KMS-11 (cell line): ENCODE measurements around the gene CREB3L2.
A peak's percentile ranks its signal among the peaks of the same experiment; 100 is the strongest.
"Not testable (repeated sequence)": the region's sequence is repeated elsewhere in the genome, so short reads cannot be mapped to it uniquely, and the experiment has no call there.

Experiments
- H2AFZ ChIP-seq: fragments of 200-600 bp; sonication (generic); 2 replicates; pipeline ENCODE4 v1.6.1; 2016; ENCODE audit warnings: antibody characterized with exemption, mixed run types, low read depth
- H3K27ac ChIP-seq: fragments of 200-600 bp; sonication (generic); 2 replicates; pipeline ENCODE4 v1.6.1; 2016; ENCODE audit warnings: mild to moderate bottlenecking, mixed run types
- H3K27me3 ChIP-seq: fragments of 200-600 bp; sonication (generic); 2 replicates; pipeline ENCODE4 v1.6.1; 2017; ENCODE audit warnings: mild to moderate bottlenecking, low read depth, mixed run types, moderate library complexity; ENCODE audit not compliant: insufficient read depth
- H3K36me3 ChIP-seq: fragments of 200-600 bp; sonication (generic); 2 replicates; pipeline ENCODE4 v1.6.1; 2017; ENCODE audit warnings: mild to moderate bottlenecking, mixed run types; ENCODE audit not compliant: insufficient read depth
- H3K4me1 ChIP-seq: fragments of 200-600 bp; sonication (generic); 2 replicates; pipeline ENCODE4 v1.6.1; 2016; ENCODE audit warnings: mild to moderate bottlenecking, low read depth, mixed run types; ENCODE audit not compliant: poor library complexity, severe bottlenecking
- H3K4me2 ChIP-seq: fragments of 200-600 bp; sonication (generic); 2 replicates; pipeline ENCODE4 v1.7.0; 2016; ENCODE audit warnings: mild to moderate bottlenecking, mixed run types
- H3K4me3 ChIP-seq: fragments of 200-600 bp; sonication (generic); IDR thresholded peaks from 2 replicates; pipeline ENCODE4 v1.6.1; 2017; ENCODE audit warnings: low read depth, low read length, mixed read lengths; ENCODE audit not compliant: insufficient read depth
- H3K79me2 ChIP-seq: fragments of 200-600 bp; sonication (generic); 2 replicates; pipeline ENCODE4 v1.6.1; 2016; ENCODE audit warnings: low read depth, mixed run types; ENCODE audit not compliant: insufficient read depth
- H3K9ac ChIP-seq: fragments of 200-600 bp; sonication (generic); 2 replicates; pipeline ENCODE4 v1.6.1; 2016; ENCODE audit warnings: mild to moderate bottlenecking, mixed run types
- H4K20me1 ChIP-seq: fragments of 200-600 bp; sonication (generic); 2 replicates; pipeline ENCODE4 v1.6.1; 2016; ENCODE audit warnings: mild to moderate bottlenecking, mixed run types; ENCODE audit not compliant: insufficient read depth
- TF ChIP-seq, protein P1 (sequence below): fragments of 200-600 bp; sonication (generic); conservative IDR thresholded peaks from 2 replicates; pipeline ENCODE4 v1.6.1; 2017; ENCODE audit warnings: low read depth, mild to moderate bottlenecking, antibody characterized with exemption, low read length, moderate library complexity, mixed read lengths

CREB3L2 gene

DNA sequence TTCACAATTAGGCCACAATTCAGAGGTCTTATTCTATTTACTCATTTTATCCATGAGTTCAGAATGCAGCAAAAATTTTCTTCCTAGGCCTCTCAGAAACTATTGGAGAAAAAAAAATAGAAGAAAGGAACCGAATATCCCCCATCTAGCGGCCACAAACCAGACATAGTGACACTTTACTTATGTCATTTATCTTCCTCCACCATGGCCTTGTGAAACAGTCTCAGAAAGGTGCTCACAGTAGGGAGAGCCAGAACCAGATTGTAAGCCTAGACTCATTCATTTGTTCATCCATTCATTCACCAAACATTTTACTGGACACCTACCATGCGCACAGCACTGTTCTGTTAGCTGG, 16.0 kb downstream of the CREB3L2 start:
- Histone ChIP-seq H3K4me1 (peaks cover 100% of the 10 kb centered on the region), H3K4me3 (no peak overlapping the region), H3K79me2 (peaks cover 82% of the 10 kb centered on the region), H3K36me3 (no peaks in the 10 kb centered on the region; the same call in 1 of the 2 replicates), H3K4me2 (no peak overlapping the region), H3K27ac (no peak overlapping the region), H2AFZ (no peak overlapping the region), H4K20me1 (no peaks in the 10 kb centered on the region), H3K9ac (no peak overlapping the region), H3K27me3 (no peaks in the 10 kb centered on the region)
- TF ChIP-seq, protein P1, sequence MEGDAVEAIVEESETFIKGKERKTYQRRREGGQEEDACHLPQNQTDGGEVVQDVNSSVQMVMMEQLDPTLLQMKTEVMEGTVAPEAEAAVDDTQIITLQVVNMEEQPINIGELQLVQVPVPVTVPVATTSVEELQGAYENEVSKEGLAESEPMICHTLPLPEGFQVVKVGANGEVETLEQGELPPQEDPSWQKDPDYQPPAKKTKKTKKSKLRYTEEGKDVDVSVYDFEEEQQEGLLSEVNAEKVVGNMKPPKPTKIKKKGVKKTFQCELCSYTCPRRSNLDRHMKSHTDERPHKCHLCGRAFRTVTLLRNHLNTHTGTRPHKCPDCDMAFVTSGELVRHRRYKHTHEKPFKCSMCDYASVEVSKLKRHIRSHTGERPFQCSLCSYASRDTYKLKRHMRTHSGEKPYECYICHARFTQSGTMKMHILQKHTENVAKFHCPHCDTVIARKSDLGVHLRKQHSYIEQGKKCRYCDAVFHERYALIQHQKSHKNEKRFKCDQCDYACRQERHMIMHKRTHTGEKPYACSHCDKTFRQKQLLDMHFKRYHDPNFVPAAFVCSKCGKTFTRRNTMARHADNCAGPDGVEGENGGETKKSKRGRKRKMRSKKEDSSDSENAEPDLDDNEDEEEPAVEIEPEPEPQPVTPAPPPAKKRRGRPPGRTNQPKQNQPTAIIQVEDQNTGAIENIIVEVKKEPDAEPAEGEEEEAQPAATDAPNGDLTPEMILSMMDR, result no peak

DNA sequence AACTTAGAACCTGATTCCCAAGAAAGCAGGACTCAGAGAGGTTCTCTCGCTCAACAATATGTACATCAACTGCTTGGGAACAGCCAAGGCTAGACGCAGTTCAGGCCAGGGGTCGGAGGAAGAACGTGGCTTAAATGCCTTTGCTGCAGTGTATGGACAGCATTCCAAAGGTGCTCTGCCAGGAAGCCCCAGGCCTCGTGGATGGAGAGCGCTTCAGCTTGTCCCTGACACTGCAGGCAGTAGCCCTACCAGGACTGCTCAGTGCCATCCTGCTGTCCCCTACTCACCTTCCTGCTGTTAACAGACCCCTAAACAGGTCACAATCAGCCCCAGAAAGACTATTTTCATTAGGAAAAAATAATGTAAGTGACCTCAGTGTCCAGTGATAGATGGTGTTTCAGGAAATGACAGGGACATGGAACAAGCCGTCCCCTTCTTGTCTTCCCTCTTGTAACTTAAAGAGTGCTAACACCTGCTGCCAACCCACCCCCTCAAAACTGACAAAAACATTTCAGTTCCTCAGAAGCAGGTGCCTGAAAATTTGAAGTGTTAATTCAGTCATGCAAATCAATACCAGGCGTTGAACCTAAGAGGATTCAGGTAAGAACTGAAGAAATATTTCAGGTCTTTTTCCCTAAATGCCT, 16.5 kb downstream of the CREB3L2 start:
- Histone ChIP-seq H3K9ac (no peak overlapping the region), H4K20me1 (no peaks in the 10 kb centered on the region), H3K36me3 (no peaks in the 10 kb centered on the region; the same call in 1 of the 2 replicates), H3K4me3 (no peak overlapping the region), H3K4me1 (peaks cover 100% of the 10 kb centered on the region), H3K79me2 (peaks cover 82% of the 10 kb centered on the region), H3K27ac (no peak overlapping the region), H3K27me3 (no peaks in the 10 kb centered on the region), H2AFZ (no peak overlapping the region), H3K4me2 (no peak overlapping the region)
- TF ChIP-seq, protein P1, result no peak

- no peak overlapping the region for H3K4me3 ChIP-seq
- no peaks in the 10 kb centered on the region; the same call in 1 of the 2 replicates for H3K36me3 ChIP-seq
- TF ChIP-seq, protein P1, result no peak
- H3K27ac ChIP-seq, result no peak overlapping the region
- H3K27me3 ChIP-seq, result no peaks in the 10 kb centered on the region
- no peak overlapping the region for H3K4me2 ChIP-seq
- H3K9ac ChIP-seq, result no peak overlapping the region
- no peaks in the 10 kb centered on the region for H4K20me1 ChIP-seq
- H3K79me2 ChIP-seq, result peaks cover 82% of the 10 kb centered on the region
- H2AFZ ChIP-seq, result no peak overlapping the region
- H3K4me1 ChIP-seq, result peaks cover 100% of the 10 kb centered on the region
Measured at GRCh38 chr7:137984181-137985041, 17.5 kb downstream of the CREB3L2 start.

DNA sequence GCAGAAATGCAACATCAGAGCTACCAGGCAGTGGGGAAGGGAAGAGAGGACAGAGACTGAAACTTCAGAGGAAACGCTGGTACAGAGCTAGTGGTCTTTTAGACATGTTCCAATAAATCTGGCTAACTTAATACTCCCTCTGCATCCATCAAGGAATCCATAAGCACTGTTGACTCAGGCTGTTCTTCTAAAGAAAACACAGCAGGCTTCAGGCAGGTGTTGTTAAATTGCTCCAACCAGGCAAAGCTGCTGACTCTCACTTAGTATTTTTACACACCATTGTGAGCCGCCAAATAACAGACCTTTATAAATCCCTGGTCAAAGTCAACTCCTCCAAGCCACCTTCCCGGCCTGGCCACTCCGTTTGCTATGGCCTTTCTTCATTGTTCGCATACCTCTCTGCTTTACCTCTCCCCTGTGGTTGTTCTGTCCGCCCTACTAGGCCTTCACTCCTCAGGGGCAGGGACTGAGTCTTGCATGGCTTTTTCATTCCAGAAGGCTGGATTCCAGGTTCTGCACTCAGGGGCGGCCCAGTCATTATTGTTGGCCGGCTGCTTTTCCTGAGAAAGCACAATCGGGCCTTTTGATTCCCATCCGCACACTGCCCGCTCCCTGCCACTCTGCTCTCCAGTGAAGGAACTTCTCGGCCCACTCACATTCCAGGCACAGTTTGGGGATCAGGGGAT, 18.4 kb downstream of the CREB3L2 start:
- no peaks in the 10 kb centered on the region; the same call in 1 of the 2 replicates for H3K36me3 ChIP-seq
- no peaks in the 10 kb centered on the region for H4K20me1 ChIP-seq
- H3K27me3 ChIP-seq, result no peaks in the 10 kb centered on the region
- peaks cover 98% of the 10 kb centered on the region for H3K4me1 ChIP-seq
- peak overlapping the region; percentile 3; the same call in 1 of the 2 replicates for H3K4me2 ChIP-seq
- peak overlapping the region; percentile 90; the same call in 1 of the 2 replicates for H3K27ac ChIP-seq
- TF ChIP-seq, protein P1, result no peak
- no peak overlapping the region for H2AFZ ChIP-seq
- H3K9ac ChIP-seq, result no peak overlapping the region
- H3K4me3 ChIP-seq, result no peak overlapping the region
- peaks cover 87% of the 10 kb centered on the region for H3K79me2 ChIP-seq

DNA sequence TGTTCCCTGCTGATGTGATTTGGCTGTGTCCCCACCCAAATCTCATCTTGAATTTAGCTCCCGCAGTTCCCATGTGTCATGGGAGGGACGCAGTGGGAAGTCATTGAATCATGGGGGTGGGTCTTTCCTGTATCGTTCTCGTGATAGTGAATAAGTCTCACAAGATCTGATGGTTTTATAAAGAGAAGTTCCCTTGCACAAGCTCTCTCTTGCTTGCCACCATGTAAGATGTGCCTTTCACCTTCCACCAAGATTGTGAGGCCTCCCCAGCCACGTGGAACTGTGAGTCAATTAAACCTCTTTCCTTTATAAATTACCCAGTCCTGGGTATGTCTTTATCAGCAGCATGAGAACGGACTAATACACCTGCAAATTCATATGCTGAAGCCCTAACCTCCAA, 19.5 kb downstream of the CREB3L2 start:
- H2AFZ ChIP-seq, H3K9ac ChIP-seq, H3K4me3 ChIP-seq, H4K20me1 ChIP-seq, H3K36me3 ChIP-seq, H3K27me3 ChIP-seq: not testable (repeated sequence)
- Histone ChIP-seq H3K79me2 (peaks cover 89% of the 10 kb centered on the region), H3K27ac (peak overlapping the region; percentile 90), H3K4me2 (peak overlapping the region; percentile 99), H3K4me1 (peaks cover 96% of the 10 kb centered on the region)
